GM10266 (cell line): ENCODE measurements around the gene SLC11A2.

ENCODE experiments used
- DNase-seq: peaks from one replicate; pipeline ENCODE4 v3.0.0; 2012; ENCODE audit errors: extremely low spot score
- CTCF ChIP-seq: IDR thresholded peaks from 2 replicates; pipeline ENCODE4 v1.5.1; 2012; ENCODE audit warnings: mild to moderate bottlenecking, low read depth; ENCODE audit not compliant: control insufficient read depth, insufficient read depth; ENCODE audit errors: missing control alignments

SLC11A2 gene

GRCh38 chr12:51027342-51027835 lies 1.2 kb upstream of the SLC11A2 start:
- TF ChIP-seq CTCF: no peak
- no peak for DNase-seq

- no peak for DNase-seq
These were observed 797 bp downstream of the SLC11A2 start for GRCh38 chr12:51025338-51025835.

GRCh38 chr12:51023625-51024382 lies 2.4 kb downstream of the SLC11A2 start:
- TF ChIP-seq CTCF: no peak
- DNase-seq: no peak

More at GRCh38 chr12:51025338-51025835, 797 bp downstream of the SLC11A2 start:
- TF ChIP-seq CTCF: no peak

- no peak for TF ChIP-seq CTCF
- DNase-seq: no peak
These were observed 4.5 kb downstream of the SLC11A2 start for GRCh38 chr12:51021694-51022093.

GRCh38 chr12:51020448-51021182 lies 5.6 kb downstream of the SLC11A2 start:
- DNase-seq: no peak
- no peak for TF ChIP-seq CTCF

- no peak for TF ChIP-seq CTCF
- no peak for DNase-seq
These were observed 6.3 kb downstream of the SLC11A2 start for GRCh38 chr12:51019927-51020326.

- no peak for TF ChIP-seq CTCF
- DNase-seq: no peak
These were observed 7.2 kb downstream of the SLC11A2 start for GRCh38 chr12:51018956-51019355.
